IPS-18c (cell line): ENCODE measurements around the gene KCNMB1.
"Not testable (repeated sequence)": the region's sequence is repeated elsewhere in the genome, so short reads cannot be mapped to it uniquely, and the experiment has no call there.

Source experiments
- H3K4me3 ChIP-seq: 2 replicates; pipeline ENCODE4 v1.7.0; 2013; ENCODE audit warnings: low read depth, mild to moderate bottlenecking, low read length, moderate library complexity; ENCODE audit not compliant: insufficient read depth
- H3K9me3 ChIP-seq: one replicate; pipeline ENCODE4 v1.6.1; 2013; ENCODE audit warnings: mild to moderate bottlenecking, low read length, moderate library complexity; ENCODE audit not compliant: control insufficient read depth, insufficient read depth

The KCNMB1 gene

DNA sequence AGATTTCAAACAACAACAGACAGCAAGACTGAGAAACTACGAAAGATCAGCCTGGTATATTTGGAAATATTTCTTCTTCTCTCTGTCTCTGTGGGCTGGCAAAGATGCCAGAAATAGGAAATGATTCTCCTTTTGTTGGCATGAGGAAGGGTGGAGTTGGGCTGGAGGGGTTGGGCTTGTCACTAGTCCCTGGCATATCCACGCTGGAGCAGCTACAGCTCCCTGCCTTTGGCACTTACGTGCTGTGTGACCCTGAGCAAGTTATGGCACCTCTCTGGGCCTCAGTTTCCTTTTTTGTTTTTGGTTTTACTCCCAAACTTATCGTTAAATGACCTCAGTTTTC lies 354 bp upstream of the KCNMB1 start:
- no peaks in the 10 kb centered on the region for H3K9me3 ChIP-seq
- H3K4me3 ChIP-seq, result no peak overlapping the region

DNA sequence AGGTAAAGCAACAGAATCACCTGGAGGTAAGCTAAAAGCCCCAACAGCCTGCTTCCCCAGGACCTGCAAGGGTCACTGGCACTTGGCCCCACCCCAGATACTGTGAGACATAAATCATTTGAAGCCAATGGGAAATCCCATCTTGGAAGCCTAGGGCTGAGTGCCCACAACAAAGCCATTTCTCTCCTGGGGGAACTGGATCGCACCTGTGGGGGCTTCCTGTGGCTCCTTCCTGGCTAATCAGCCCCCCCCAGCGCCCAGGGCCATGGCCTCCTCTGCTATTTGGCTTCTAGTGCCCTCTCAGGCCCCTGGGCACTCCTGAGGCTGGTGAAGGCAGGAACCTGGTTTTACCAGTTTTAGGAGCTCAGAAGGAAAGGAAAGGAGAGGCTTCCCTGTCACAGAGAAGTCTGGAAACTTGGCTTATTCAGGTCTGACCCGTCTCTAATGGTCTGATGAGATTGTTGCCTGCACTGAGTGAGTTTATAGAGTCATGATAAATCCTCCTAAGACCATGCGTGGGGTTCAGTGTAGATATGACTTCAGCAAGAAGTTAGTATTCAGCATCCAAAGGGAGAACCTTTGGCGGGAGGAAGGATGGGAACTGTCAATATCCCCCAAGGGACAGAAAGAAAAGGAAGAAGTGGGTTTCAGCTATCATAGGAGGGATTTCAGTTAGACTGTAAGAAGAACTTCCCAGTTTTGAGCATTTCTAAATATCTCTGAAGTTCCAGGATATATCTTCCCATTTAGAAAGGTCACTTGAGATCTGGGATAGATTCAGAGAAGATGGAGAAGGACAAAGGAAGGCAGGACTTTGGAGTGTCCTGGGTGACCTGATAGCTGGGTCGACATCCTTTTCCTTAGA lies 1.2 kb downstream of the KCNMB1 start:
- Histone ChIP-seq H3K4me3 (no peak overlapping the region), H3K9me3 (no peaks in the 10 kb centered on the region)

DNA sequence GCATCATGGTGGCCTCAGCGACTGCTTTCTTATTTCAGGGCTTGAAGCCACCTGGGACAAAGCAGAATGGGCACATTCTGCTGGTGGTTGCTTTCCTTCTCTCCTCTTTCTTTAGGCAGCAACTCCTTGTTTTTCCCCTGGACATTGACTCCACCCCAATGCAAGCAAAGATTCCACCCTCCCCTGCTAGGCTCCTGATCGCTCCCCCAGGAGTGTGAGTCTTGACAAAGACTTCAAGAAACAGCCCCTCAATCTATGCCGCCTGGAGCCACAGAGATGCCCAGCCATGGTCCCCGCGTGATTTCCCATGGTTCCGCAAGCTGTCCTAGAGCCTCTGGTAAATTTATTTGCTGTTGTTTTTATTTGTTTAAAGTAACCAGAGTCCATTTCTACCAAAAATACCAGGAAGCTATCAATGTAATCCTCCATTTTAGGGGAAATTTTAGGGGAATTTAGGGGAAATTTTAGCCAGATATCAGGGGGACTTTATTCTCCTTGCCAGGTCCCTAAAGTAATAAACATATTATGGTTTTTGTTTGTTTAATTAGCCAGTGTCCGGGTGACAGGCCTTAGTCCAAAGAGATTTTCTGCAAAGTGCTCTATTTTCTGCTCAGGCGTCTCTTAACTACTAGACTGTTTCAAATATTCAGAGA lies 2.3 kb downstream of the KCNMB1 start:
- no peaks in the 10 kb centered on the region for H3K9me3 ChIP-seq
- H3K4me3 ChIP-seq, result no peak overlapping the region

DNA sequence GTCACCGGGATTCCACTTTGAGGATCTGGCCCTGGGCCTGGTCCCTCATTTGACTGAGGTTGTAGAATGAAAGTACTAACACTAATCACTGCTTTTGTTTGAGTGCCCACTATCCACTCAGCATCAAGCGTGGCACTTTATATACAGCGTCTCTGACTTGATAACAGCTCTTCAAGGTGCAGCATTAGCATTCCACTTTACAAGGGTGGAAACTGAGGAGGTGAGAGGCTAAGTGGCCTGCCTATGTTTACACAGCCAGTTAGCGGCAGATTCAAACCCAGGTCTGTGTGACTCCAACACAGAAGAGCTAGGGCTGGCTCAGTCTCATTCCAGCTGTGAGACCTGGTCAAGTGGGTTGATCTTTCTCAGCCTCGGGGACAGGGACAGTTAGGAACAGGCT lies 5.9 kb downstream of the KCNMB1 start:
- no peak overlapping the region for H3K4me3 ChIP-seq

DNA sequence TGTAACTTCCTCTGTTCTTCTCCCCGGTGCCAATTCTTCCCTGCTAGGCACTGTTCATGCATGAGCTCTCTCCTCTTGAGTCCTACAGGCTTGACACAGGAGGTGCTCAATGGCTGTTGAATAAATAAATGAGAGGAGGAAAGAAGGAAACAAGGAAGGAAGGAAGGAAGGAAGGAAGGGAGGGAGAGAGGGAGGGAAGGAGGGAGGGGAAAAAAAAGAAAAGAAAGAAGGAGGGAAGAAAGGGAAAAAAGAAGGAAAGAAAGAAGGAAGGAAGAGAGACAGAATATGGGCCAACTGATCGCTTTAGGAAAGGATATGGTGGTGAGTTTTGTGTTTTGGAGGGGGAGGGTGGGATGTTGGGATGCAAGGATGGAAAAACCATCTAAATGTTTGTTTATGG lies 6.4 kb downstream of the KCNMB1 start:
- no peaks in the 10 kb centered on the region for H3K9me3 ChIP-seq
- no peak overlapping the region for H3K4me3 ChIP-seq

More for the DNA sequence above, 5.9 kb downstream of the KCNMB1 start:
- H3K9me3 ChIP-seq, result no peaks in the 10 kb centered on the region

DNA sequence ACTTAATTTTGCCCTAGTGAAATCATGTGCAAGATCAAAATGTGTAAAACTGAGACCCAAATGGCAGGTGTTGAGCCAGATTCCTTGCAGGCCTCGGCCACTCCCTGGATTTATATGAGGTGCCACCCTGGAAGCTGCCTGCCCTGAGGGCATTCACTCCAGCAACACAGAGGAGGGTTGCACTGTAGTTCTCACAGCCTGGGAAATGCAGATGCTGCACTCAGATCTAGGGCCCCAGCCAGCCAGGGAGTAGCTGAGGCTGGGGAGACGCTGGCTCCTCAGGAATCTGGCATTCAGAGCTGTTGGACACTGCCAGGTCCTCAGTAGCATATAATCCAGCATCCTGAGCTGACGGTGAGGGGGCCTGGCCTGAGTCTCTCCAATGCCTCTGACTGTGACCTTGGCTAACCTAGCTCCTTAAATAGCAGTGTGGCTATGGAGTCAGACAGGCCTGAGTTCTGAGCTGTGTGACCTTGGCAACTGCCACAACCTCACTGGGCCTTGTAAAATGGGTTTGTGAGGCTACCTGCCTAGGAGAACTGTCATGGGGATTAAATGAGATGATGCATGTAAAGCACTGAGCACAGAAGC lies 8.7 kb downstream of the KCNMB1 start:
- Histone ChIP-seq H3K9me3 (no peaks in the 10 kb centered on the region), H3K4me3 (no peak overlapping the region)

DNA sequence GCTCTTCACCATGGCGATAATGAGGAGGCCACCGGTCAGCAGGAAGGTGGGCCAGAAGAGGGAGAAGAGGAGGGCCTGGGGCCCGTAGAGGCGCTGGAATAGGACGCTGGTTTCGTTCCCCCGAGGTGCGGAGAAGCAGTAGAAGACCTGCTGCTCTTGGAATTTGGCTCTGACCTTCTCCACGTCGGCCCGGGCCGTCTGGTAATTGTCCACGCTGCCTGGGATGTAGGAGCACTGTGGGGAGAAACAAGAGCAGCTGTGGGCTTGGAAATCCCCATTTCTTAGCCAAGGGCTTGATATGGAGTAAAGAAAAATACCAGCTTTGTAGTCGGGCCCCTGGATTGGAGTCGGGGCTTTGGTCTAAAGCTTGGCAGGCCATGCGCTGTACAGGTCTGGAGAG lies 10.4 kb downstream of the KCNMB1 start:
- Histone ChIP-seq H3K4me3 (no peak overlapping the region), H3K9me3 (no peaks in the 10 kb centered on the region)

DNA sequence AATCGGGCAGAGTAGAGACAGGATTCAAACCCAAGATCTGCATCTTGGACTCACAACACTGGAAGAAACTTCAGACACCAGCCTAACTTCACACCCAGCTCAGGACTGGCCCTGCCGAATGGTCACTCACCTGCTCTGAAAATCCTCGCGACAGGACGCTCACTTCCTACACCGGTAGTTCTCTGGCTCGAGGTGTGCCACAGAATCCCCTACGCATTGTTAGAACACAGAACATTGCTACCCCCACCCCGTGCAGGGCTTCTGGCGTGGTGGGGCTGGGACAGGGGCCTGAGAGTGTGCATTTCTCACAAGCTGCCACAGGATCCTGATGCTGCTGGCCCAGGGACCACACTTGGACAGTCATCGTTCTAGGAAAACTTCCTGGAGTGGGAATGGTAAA lies 12.1 kb downstream of the KCNMB1 start:
- H3K9me3 ChIP-seq, result no peaks in the 10 kb centered on the region
- H3K4me3 ChIP-seq, result no peak overlapping the region

DNA sequence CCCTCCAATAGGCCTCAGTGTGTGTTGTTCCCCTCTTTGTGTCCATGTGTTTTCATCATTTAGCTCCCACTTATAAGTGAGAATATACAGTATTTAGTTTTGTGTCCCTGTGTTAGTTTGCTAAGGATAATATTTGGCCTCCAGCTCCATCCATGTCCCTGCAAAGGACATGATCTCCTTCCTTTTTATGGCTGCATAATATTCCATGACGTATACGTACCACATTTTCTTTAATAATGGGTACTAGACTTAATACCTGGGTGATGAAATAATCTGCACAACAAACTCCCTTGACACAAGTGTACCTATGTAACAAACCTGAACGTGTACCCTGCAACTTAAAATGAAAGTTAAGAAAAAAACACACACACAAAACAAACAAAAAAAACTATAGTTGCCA lies 12.6 kb downstream of the KCNMB1 start:
- not testable (repeated sequence) for H3K9me3 ChIP-seq, H3K4me3 ChIP-seq

DNA sequence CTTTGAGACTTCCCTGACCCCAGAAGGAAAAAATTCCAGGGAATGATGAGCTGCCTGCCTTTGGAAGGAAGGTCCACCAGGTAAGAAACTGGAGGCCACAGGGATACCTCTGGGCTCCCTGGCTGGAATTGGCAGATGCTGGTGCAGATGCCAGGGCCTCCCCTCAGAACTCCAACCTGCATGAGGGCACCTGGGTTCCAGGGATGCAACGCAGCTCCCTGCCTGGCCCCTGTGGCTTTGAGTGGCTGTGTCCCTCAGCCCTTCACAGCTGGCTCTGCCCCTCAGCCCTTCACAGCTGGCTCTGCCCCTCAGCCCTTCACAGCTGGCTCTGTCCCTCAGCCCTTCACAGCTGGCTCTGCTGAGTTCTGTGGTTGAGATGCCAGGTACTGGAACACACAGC lies 13.9 kb downstream of the KCNMB1 start:
- no peaks in the 10 kb centered on the region for H3K9me3 ChIP-seq
- H3K4me3 ChIP-seq, result no peak overlapping the region

DNA sequence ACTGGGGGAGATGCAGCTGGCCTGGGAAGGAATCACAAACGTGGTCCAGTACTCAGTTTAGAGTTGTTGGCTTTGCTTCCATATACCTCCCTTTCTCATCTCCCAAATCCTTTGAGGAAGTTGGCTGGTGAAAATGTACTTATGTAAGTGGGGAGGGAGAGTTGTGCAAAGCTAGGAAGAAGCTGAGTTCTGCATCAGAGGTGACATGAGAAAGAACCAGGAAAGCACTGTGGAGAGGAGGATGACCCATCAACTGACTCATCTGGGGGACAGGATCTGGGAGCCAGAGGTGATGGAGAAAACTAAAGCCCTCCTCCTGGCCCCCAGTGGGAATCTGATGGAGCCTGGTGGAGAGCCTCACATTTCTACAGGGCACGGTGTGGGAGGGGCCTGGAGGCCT lies 16.2 kb downstream of the KCNMB1 start:
- Histone ChIP-seq H3K9me3 (no peaks in the 10 kb centered on the region), H3K4me3 (no peak overlapping the region)

DNA sequence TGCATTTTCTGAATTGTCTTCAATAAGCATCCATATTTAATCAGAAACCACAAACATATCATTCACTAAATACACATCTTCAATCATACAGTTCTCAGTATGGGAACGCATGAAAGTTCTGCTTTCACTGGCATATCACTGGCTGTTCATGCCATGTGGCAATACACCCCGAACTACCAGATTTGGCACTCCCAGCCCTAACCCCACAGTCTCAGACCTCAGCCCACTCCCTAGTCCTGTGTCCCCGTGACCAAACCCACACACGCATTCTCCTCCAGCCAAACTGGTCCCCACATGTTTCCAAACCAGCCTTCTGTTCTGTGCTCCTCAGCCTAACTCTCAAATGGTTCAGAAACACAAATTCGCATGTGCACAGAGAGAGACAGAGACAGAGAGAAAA lies 20.6 kb downstream of the KCNMB1 start:
- Histone ChIP-seq H3K4me3 (no peak overlapping the region), H3K9me3 (no peaks in the 10 kb centered on the region)

DNA sequence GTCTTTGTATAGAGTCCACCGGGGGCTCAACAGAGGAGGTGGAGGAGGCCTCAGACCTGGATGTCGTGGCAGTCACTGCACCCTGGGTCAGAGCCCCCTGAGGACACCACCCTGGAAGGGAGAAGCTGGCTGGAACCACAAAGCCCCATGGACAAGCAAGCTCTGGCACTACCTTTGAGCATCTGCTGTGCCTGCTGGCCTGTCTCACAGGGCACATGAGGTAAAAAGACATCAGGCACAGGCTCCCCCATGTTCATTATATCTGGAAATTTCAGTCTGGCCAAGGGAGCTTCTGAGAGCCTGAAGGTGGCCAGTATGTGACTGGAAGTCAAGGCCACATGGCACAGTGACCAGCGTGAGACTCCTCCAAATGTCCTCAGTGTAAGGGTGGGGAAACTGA lies 22.9 kb downstream of the KCNMB1 start:
- Histone ChIP-seq H3K4me3 (no peak overlapping the region), H3K9me3 (no peaks in the 10 kb centered on the region)

DNA sequence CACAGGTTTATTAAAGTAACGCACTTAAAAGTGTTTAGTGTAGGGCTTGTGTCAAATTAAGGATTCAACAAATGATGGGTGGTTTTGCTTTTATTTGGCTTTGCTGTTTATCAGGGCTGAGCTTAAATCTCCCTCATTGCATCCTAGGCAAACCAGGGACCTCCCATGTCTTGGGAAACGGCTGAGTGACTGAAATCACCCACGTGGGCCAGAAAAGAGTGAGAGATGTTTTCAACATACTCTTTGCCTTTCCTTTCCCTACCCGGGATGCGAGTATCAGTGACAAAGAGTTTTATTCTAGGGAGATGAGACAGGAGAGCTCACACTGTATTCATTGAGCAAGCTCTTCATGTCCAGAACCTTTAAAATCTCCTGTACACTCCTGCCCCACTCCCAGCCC lies 23.3 kb downstream of the KCNMB1 start:
- Histone ChIP-seq H3K9me3 (no peaks in the 10 kb centered on the region), H3K4me3 (no peak overlapping the region)

DNA sequence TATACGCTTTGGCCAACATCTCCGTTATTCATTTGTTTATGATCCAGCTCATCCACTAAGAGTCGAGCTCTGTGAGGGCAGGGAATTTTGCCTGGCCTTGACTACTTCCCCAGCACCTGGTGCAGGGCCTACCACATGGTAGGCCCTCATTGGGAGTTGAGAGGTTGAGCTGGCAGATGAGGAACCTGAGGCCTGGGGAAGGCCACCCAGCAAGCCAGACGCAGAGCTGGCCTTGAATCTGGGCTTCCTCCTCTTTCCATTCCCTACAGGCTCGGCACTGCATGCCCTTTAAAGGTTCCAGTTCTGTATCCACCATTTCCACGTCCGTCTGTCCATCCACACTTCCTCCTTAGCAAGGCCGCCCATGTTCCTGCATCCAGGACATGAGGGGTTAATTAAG lies 24.2 kb downstream of the KCNMB1 start:
- Histone ChIP-seq H3K4me3 (no peak overlapping the region), H3K9me3 (no peaks in the 10 kb centered on the region)

DNA sequence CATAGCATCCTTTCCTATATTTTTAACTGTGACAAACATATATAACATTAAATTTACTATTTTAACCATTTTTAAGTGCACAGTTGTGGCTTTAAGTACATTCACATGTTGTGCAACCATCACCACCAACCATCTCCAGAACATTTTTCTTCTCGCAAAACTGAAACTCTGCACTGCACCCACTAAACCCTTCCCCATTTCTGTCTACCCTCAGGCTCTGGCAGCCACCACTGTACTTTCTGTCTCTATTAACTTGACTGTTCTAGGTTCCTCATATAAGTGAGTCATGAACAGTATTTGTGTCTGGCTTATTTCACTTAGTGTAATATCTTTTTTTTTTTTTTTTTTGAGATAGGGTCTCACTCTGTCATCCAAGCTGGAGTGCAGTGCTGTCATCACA lies 25.5 kb downstream of the KCNMB1 start:
- no peak overlapping the region for H3K4me3 ChIP-seq
- H3K9me3 ChIP-seq, result no peaks in the 10 kb centered on the region

DNA sequence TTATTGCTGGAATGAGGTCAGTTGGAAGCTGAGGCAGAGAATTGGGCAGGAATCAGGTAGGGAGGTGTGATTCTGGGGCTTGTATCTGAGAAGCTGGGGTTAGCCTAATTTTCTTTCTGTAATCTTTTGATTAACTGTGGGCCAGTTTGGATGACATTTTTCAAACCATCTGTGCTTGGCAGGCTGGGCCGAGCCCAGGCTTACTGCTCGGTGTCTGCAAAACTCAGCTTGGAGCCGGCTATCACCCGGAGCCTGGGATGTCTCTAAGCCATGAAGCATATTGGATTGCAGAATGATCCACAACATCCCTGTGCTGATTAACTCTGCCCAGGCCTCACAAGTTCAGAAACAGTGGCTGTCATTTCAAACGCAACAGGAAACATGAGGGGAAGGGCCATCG lies 26.5 kb downstream of the KCNMB1 start:
- no peaks in the 10 kb centered on the region for H3K9me3 ChIP-seq
- H3K4me3 ChIP-seq, result no peak overlapping the region

DNA sequence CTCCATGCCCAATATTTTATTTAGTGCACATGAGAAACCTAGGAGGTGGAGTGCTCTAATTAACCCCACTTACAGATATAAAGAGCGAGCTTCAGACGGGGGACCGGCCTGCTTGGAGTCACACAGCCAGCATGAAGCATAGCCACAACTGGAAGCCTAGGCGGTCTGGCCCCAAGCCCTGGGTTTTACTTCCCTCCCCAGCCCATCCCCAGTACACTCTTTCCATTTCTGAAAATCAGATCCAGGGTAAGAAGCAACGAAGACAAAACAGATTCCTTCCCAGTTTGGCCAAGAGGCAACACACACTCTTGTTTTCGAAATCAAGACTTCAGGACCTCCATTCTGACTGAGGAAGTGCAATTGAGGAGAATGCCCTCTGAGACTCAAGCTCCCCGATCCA lies 27.1 kb downstream of the KCNMB1 start:
- Histone ChIP-seq H3K4me3 (no peak overlapping the region), H3K9me3 (no peaks in the 10 kb centered on the region)
